KBM-7 (cell line): ENCODE data around the gene PPM1L.
"Not testable (repeated sequence)": the region's sequence is repeated elsewhere in the genome, so short reads cannot be mapped to it uniquely, and the experiment has no call there.

ENCODE experiments used
- DNase-seq: peaks from one replicate; pipeline ENCODE4 v3.0.0-alpha.2; 2015
- in situ Hi-C: fragments of 300-500 bp; cut with MboI; formaldehyde crosslinking; loops from 2 replicates; pipeline ENCODE4 v1.14.3; 2020; ENCODE audit warnings: low sequenced_read_pairs, low pct_unique_long_range_greater_than_20kb, mixed read lengths

The PPM1L gene

DNA sequence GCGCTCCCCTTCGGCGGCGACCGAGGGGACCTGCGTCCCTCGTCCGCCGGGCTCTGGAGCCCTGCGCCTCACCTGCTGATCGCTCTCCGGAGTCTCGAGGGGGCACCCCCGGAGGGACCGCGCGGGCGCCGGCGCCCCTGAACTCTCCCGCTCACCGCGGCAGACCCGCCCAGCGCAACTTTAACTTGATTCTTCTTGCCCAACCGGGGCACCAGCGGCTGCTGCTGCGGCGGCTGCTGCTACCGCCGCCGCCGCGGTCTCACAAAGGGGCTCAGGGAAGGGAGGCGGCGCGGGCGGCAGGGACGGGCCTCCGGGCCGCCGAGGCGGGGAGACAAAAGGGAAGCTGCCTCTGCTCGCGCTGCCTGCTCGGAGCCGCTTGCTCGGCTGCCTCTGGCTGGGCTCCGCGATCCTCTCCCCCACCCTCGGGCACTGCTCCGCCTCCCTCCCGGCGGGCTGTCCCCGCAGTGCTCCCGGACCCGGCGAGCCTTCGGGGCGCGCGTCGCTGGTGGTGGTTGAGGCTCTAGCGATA lies at the start of gene PPM1L:
PPM1L (plus strand) TSS at position 456 of the 529 bp plus-strand sequence.
- peak; percentile 84 for DNase-seq
- in situ Hi-C loops = no loop called here

DNA sequence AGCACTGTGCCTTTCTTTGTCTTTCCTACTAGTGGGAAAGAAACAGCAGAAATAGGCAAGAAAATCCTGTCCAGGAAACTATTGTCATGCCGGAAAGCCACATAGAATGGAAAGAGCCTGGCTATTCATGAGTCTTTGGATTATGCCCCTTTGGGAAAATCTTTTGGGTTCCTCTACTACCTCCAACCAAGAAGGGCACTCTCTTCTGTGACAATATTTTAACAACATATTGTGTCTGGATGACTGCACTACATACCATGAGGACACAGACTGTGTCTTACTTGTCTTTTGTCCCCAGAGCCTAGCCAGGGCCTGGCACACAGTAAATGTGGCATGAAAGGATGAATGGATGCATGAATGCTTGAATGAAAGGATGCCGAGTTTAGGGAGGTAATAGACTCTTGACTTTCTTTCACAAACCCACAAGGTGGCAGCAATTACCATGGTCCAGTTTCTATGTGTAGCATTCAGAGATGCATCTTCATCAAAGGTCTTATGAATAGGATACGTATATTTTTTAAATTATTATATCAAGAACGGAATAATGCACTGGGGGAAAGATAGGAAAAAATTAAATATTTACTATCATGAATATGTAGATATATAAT lies 48.7 kb upstream of the PPM1L start:
- peak; percentile 38 for DNase-seq
- in situ Hi-C loops = loop anchor here (25.0 kb wide), 1 partner anchor 230 kb away; no protein-coding TSS in a partner anchor

DNA sequence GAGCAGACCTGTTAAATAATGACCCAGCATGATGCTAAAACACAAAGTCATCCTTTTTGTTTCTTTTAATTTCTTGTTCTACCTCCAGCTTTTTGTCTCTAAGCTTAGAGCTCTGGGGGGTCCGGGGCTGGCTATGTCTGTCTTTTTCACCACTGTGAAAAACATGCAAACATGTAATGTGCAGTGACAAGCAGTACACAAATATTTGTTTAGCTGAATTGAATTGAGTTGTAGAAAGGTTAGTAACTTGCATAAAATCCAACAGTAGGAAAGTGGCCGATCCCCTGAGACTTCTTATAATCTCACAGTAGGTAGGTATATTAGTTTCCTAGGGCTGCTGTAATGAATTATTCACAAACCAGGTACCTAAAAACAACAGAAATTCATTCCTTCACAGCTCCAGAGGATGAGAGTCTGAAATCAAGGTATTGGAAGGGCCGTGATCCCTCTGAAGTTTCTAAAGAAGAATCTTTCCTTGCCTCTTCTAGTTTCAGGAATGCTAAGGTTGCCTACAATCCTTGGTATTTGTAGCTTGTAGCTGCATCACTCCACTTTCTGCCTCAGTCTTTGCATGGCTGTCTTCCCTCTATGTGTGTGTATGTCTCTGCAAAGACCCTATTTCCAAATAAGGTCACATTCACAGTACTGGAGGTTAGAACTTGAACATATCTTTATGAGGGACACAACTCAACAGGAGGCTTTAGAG lies 46.4 kb upstream of the PPM1L start:
- in situ Hi-C loops = loop anchor here (25.0 kb wide), 1 partner anchor 228 kb away; no protein-coding TSS in a partner anchor
- no peak for DNase-seq

DNA sequence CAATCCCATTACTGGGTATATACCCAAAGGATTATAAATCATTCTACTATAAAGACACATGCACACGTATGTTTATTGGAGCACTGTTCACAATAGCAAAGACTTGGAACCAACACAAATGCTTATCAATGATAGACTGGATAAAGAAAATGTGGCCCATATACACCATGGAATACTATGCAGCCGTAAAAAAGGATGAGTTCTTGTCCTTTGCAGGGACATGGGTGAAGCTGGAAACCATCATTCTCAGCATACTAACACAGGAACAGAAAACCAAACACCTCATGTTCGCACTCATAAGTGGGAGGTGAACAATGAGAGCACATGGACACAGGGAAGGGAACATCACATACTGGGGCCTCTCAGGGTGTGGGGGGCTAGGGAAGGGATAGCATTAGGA lies 42.9 kb upstream of the PPM1L start:
- in situ Hi-C loops = loop anchor here (25.0 kb wide), 1 partner anchor 224 kb away; no protein-coding TSS in a partner anchor
- DNase-seq = not testable (repeated sequence)

DNA sequence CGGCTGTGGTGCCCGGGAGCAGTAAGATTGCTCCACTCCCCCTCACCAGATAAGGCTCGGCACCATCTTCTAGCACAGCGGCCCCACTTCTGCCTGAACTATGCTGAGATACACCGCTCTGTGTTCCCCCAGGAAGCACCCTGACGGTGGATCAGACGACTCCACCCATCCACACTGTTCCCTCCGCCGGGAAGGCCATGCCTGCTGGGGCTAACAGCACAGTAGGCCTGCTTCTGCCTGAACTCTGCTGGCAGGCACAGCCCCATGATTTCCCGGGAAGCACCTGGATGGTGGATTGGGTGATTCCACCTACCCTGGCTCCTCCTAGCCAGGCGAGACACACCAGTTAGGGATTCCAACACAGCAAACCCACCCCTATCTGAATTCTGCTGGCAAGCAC lies 36.3 kb upstream of the PPM1L start:
- in situ Hi-C loops = loop anchor here (25.0 kb wide), 1 partner anchor 218 kb away; no protein-coding TSS in a partner anchor
- no peak for DNase-seq

DNA sequence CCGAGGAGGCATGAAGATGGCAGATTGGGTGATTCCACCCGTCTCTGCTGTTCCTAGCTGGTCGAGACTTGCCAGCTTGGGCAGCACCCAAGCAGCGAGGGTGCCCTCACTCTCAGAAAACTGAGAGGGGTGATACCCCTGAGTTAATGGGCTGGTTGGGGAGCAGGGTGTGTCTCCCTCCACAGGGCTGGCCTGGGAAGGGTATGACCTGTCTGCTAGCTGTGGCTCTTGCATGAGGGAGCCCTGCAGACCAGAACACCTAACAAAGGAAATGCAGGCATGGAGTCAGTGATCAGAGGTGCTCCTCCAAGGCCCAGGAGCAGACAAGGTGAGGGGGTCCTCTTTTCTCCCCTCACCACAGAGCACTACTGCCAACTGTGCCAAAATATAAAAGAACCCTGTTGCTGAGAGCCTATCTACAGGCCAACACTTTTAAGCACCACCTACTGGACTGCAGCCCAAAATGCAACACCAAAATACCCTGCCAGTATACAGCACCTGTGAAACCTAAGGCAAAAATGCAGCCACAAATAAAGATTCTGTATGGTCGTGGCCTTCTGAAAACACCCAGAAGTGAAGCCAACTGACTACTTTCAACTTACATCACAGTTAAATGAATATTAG lies 35.8 kb upstream of the PPM1L start:
- in situ Hi-C loops = loop anchor here (25.0 kb wide), 1 partner anchor 217 kb away; no protein-coding TSS in a partner anchor
- no peak for DNase-seq

DNA sequence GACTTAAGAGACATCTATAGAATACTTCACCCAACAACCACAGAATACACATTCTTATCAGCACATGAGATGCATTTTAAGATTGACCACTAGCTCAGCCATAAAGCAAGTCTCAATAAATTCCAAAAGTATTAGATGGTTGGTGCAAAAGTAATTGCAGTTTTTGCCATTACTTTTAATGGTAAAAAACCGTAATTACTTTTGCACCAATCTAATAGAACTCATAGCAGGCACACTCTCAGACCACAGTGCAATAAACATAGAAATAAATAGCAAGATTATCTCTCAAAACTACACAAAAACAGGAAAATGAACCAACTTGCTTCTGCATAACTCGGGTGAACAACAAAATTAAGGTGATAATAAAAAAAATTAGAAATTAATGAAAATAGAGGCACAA lies 33.7 kb upstream of the PPM1L start:
- no peak for DNase-seq
- in situ Hi-C loops = loop anchor here (25.0 kb wide), 1 partner anchor 215 kb away; no protein-coding TSS in a partner anchor

DNA sequence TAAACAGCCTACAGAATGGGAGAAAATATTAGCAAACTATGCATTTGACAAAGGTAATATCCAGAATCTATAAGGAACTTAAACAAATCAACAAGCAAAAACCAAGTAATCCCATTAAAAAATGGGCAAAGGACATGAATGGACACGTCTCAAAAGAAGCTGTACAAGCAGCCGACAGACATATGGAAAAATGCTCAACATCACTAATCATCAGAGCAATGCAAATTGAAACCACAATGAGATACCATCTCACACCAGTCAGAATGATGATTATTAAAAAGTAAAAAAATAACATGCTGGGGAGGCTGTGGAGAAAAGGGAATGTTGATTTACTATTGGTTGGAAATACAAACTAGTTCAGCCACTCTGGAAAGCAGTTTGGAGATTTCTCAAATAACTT lies 30.7 kb upstream of the PPM1L start:
- in situ Hi-C loops = no loop called here

DNA sequence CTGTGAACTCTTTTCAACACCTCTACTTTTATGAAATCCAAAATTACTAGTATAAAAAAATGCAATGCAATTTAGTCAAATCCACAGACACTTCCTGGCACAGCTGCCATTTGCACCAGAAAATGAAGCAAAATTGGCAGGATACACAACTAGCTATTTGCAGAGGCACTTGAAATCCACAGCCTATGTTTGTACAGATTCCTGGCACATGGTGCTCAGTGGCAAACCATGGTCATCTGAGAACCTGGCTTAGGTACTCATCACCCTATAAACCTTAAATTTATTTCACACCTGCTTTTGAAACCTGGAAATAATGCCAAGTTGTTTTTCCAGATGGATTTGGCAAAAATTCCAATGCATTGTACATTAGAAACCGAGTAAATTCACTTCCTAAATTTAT lies 20.2 kb upstream of the PPM1L start:
- no peak for DNase-seq

More for the DNA sequence above, 30.7 kb upstream of the PPM1L start:
- no peak for DNase-seq

DNA sequence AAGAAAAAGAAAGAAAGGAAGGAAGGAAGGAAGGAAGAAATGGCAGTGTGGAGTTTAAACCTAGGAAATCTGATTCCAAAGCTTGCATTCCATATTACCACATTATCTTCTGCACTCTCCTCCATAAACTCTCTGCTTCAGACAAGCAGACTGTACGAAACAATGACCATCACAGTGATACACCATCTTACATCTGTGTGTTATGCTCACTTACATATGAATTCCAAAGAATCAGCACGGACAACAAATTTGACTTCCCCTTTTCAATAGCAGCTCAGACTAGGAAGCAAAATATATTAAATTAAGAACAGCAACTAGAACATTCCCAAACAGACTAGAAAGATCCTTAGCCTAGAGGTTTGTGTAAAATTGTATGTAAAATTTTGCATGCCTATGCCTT lies 18.0 kb upstream of the PPM1L start:
- in situ Hi-C loops = no loop called here
- DNase-seq = peak; percentile 30

More for the DNA sequence above, 20.2 kb upstream of the PPM1L start:
- in situ Hi-C loops = no loop called here

DNA sequence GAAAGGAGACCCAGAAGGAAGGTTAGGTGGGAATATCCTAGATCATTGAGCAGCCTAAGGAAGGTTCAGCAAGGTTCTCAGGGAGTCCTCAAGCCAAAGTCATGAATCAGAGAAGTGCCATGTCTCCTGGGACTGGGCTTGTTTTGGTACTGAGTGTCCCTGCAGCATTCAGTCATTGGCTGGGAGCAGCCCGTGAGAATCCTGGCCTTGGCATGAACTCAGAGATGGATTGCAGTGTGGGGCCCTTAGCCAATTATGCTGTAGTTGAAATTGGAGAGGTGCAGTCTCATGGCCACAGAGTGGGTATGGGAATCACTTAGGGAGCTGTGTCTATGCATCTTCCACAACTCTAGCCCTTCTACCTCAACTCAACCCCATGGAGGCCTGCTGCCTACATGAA lies 17.0 kb upstream of the PPM1L start:
- in situ Hi-C loops = no loop called here
- DNase-seq = no peak

DNA sequence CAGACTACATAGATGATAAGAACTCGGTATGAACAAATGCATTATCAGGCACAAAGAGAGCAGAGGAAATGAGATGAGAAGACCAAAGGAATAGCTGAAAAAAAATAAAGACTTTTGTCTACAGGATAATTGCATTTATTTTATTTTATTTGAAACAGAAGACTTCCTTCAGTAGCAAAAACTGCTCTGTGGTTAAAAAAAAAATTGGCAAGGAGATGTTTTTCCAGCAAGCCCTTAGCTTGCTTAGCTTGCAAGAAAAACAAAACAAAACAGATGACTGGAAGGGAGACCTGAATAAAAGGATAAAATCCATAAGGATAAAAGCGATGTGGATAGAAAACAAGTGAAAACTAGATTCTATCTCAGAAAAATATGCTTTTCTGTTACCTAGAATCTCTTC lies 9.1 kb upstream of the PPM1L start:
- in situ Hi-C loops = no loop called here
- DNase-seq = no peak

DNA sequence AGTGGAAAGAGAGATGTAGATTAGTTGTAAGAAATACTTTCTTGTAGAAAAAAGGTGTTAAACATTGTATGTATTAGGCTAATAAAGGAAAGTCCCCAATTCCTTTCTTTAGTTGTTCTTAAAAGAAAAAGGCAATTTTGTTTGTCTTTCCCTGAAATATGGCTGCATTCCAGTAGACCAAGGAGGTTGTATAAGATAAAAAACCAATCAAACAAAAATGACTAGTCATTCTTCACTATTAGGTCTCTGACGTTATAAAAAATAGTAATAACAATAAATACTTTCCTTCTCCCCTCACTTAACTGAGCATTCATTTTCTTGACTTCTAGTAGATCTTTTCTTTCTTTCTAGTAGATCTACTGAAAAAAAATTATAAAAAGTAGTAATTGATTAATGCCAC lies 8.6 kb upstream of the PPM1L start:
- DNase-seq = no peak
- in situ Hi-C loops = no loop called here

DNA sequence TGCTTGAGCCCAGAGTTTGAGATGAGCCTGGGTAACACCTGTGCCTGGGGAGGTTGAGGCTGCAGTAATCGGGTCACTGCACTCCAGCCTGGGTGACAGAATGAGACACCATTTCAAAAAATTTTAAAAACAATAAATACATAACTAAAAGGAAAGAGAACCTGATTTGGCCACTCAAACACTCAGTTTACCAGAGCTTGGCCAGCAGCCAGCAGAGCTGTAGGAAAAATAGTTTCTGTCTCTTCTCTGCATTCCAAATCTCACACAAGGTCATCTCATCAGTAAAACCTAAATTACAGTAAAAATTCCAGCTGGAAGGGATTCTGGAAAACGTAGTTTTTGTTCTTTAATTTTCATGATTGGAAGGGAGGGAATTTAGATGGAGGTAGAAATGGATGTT lies 7.8 kb upstream of the PPM1L start:
- DNase-seq = no peak
- in situ Hi-C loops = no loop called here

DNA sequence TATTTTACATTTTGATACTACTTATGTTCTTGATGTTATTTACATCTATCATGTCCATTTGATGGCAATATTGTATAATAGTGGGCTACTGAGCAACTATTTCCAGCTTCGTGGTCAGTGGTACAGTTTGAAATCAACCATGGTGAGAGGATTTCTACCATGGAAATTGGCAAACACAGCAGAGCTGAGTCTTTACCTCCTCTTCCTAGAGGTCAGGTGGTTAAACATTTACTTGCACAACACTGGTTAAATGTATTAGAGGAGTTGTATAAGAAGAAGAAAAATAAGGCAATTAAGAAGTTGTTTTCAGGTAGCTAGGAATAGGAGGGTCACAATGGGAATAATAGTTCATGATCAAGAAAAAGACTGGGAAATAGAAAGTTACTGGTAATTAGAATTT lies 7.2 kb upstream of the PPM1L start:
- in situ Hi-C loops = no loop called here
- no peak for DNase-seq

DNA sequence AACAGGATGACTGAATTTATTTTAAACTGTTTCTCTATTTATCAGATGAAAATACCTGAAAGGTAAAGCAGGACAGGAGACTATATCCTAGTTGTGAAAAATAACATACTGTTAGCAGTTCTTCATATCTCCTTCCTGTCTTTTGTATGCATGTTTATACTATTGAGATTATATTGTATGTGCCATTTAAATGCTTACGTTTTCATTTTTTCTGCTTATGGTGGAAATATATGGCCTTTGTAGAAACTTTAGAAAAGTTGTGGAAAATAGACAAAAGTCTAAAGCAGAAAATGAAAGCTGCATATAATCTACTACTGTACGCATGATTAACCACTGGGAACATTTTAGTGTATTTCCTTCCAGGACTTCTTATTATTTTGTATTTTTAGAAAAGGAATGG lies 2.1 kb upstream of the PPM1L start:
- DNase-seq = no peak
- in situ Hi-C loops = no loop called here

DNA sequence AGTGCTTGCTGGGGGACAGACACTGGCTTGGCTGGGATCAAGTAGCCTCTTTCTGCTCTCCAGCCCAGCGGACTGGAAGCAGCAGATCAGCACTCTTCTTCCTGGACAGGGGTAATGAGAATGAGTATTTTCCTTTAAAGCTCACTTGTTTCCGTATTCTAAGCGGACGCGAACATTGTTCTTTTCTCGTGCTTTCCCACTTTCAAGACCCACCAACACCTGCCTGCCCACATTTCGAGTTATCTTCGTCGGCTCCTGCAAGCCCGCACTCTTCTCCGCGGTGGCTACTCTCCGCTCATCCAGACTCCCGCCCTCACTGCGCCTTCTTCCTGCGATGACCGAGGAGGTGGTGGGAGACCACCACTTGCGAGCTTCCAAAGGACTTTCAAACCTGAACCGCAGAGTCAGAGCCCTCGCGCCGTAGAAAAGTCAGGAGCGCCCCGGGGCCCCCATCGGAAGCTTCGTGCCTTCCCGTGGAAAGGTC lies 1.6 kb upstream of the PPM1L start:
- in situ Hi-C loops = no loop called here
- DNase-seq = peak; percentile 62

DNA sequence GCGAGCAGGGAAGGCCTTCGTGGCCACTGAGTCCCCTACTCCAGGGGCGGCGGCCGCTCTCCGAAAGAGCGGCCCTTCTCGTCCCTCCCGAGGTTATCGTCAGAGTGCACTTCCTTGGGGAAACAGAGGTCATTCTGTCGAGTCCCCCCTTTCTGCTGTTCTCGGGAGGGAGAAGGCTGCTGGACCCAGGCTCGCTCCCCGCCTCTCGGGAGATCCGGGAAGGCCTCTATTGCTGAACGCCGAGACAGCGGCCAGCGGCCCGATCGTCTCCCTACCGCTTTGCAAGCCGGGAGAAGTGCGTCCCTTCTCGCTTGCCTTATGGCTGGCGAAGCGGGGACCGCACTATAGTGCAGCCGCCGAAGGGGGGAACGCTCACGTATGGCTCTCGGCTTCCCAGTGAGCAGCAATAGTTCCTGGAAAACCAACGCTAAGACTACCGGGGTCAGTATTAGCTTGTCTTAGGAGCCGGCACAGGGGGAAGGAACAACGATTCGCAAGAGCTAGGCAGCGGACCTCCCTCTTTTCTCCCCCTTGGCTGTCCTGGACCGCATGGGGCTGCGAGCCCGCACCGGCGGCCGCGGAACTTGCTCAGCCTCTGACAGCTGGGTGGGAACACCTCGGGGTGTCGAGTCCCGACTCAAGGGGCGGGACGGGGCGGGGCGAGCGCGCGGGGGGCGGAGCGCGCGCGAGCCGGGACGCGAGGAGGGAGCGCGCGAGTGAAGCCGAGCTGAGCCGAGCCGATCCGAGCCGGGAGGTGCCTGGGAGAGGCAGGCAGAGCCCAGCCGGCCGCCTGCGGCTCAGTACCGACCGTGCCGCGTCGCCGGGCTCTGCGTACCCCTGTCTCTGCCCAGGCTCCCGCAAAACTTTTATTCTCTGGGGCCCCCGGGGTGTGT lies 930 bp upstream of the PPM1L start:
- DNase-seq = peak; percentile 94

More for the DNA sequence above, 930 bp upstream of the PPM1L start:
- in situ Hi-C loops = no loop called here
